Immature natural killer cell (primary cell): ENCODE measurements around the gene CDH4. TPM values are rescaled to one million over a fixed set of nuclear protein-coding genes. Genes with fewer than 3 reads are reported as not detected.
"Not testable (repeated sequence)": the region's sequence is repeated elsewhere in the genome, so short reads cannot be mapped to it uniquely, and the experiment has no call there.

ENCODE experiments used
- DNase-seq, 3 donors: peaks; one replicate each; pipeline ENCODE4 v3.0.0; 2022; ENCODE audit warnings: mixed read lengths in 1 of 3
- H3K27ac Mint-ChIP-seq, 6 donors: one replicate each; pipeline ENCODE4 v1.8.0; 2020; ENCODE audit warnings: mixed read lengths in 6 of 6, mild to moderate bottlenecking in 5 of 6, inconsistent platforms in 4 of 6, moderate library complexity in 3 of 6
- H3K27me3 Mint-ChIP-seq, 3 donors: one replicate each; pipeline ENCODE4 v1.8.0; 2020 to 2021; ENCODE audit warnings: low read depth in 3 of 3, mild to moderate bottlenecking in 3 of 3, mixed read lengths in 3 of 3, moderate library complexity in 3 of 3, inconsistent platforms in 1 of 3
- H3K36me3 Mint-ChIP-seq, 3 donors: one replicate each; pipeline ENCODE4 v1.8.0; 2020; ENCODE audit warnings: mixed read lengths in 3 of 3, inconsistent platforms in 2 of 3, mild to moderate bottlenecking in 2 of 3
- H3K4me1 Mint-ChIP-seq, 2 donors: one replicate each; pipeline ENCODE4 v1.8.0; 2020; ENCODE audit warnings: inconsistent platforms in 2 of 2, mild to moderate bottlenecking in 2 of 2, mixed read lengths in 2 of 2, moderate library complexity in 1 of 2
- H3K4me3 Mint-ChIP-seq, 5 donors: one replicate each; pipeline ENCODE4 v1.8.0; 2020; ENCODE audit warnings: mild to moderate bottlenecking in 5 of 5, mixed read lengths in 5 of 5, inconsistent platforms in 3 of 5, moderate library complexity in 3 of 5
- H3K9me3 Mint-ChIP-seq, 6 donors: one replicate each; pipeline ENCODE4 v1.8.0; 2020; ENCODE audit warnings: mild to moderate bottlenecking in 6 of 6, mixed read lengths in 6 of 6, inconsistent platforms in 4 of 6, moderate library complexity in 3 of 6
- polyA plus RNA-seq, 3 donors: library from polyadenylated mRNA; unstranded; fragments of 300-500 nt; fragmentation: Illumina TruSeq; gene quantifications; one replicate each; pipeline ENCODE4 v1.2.3, GENCODE V29; 2021

CDH4 gene
- polyA plus RNA-seq, 3 donors from 2014 or later, result not detected

DNA sequence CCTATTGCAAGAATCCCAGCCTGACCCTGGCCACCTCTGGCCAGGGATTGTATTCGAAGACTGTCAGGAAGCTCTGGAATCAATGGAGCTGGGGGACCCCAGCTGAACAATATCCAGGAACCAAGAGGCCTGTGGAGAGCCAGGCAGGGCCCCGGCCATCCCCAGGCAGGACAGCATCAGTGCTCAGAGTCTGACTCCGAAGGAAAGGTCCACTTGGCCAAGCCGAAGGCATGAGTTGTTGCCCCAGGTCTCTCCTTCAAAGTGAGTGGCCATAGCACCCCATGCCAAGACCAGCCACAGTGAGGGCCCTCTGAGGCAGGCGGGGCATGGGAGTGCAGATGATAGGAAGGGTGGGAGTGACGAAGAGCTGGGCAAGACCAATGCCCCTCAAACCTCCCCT is 193.1 kb downstream of the CDH4 start:
- Mint-ChIP-seq H3K27me3 (no peaks in the 10 kb centered on the region), H3K9me3 (no peaks in the 10 kb centered on the region), H3K4me1 (no peaks in the 10 kb centered on the region), H3K27ac (no peak overlapping the region), H3K36me3 (no peaks in the 10 kb centered on the region), H3K4me3 (no peak overlapping the region)
- DNase-seq, result no peak

DNA sequence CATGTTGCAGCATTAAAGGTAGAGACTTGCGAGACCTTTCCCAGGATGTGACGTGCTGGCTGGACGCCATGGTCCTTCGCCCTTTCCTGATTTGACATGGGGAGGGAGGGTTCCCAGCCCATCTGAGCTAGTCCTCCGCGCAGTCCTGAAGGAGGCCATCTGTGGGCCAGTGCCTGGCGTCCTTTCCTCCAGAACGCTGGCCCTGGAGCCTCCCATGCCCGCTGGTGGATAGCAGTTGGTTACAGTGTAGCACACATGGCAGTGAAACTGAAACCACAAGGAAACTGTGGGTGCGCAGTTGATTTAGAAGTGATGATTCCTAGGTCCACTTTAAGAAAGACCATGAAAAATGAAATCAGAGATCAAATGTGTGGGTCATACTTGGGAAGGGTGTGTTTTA is 193.7 kb downstream of the CDH4 start:
- Mint-ChIP-seq H3K36me3 (no peaks in the 10 kb centered on the region), H3K27ac (no peak overlapping the region), H3K4me1 (no peaks in the 10 kb centered on the region), H3K27me3 (no peaks in the 10 kb centered on the region), H3K9me3 (no peaks in the 10 kb centered on the region), H3K4me3 (no peak overlapping the region)
- DNase-seq, result no peak

GRCh38 chr20:61447952-61448351 is 195.9 kb downstream of the CDH4 start:
- Mint-ChIP-seq H3K4me3 (no peak overlapping the region), H3K36me3 (no peaks in the 10 kb centered on the region), H3K9me3 (no peaks in the 10 kb centered on the region), H3K4me1 (no peaks in the 10 kb centered on the region), H3K27me3 (no peaks in the 10 kb centered on the region), H3K27ac (no peak overlapping the region)
- DNase-seq, result no peak

GRCh38 chr20:61448386-61448785 is 196.3 kb downstream of the CDH4 start:
- H3K27me3 Mint-ChIP-seq, result no peaks in the 10 kb centered on the region
- DNase-seq, result no peak
- no peak overlapping the region for H3K27ac Mint-ChIP-seq
- no peaks in the 10 kb centered on the region for H3K36me3 Mint-ChIP-seq
- H3K4me1 Mint-ChIP-seq, result no peaks in the 10 kb centered on the region
- H3K9me3 Mint-ChIP-seq, result no peaks in the 10 kb centered on the region
- no peak overlapping the region for H3K4me3 Mint-ChIP-seq

DNA sequence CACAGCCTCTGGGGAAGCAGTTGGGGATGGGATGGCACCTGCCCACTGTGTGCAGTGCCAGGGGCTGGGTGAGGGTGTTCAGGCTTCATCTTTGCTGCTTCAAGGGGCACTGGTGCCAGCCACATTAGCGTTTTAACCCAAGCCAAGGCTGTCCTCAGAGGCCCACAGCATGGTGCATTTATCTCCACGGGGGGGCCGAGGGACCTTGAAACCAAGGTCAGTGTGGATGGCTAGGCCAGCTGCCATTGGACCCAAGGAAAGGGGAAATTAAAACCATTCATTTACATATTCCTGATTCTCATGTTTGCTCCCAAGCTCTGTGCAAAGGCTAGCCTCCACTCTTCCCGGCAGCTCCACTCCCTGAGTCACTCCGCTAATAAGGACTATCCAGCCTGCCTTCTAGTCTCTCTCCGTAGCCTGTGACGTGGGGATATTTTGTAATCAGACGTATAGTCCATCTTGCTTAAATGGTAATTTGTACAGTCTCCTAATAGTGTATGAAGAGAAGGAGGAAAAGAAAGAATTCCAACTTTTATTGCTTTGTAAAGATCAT is 197.1 kb downstream of the CDH4 start:
- H3K27me3 Mint-ChIP-seq, result no peaks in the 10 kb centered on the region
- H3K36me3 Mint-ChIP-seq, result no peaks in the 10 kb centered on the region

GRCh38 chr20:61449916-61450315 is 197.9 kb downstream of the CDH4 start:
- Mint-ChIP-seq H3K27me3 (no peaks in the 10 kb centered on the region), H3K4me3 (no peak overlapping the region), H3K9me3 (no peaks in the 10 kb centered on the region), H3K4me1 (no peaks in the 10 kb centered on the region), H3K27ac (no peak overlapping the region), H3K36me3 (no peaks in the 10 kb centered on the region)
- DNase-seq, result no peak

More for the DNA sequence above, 197.1 kb downstream of the CDH4 start:
- no peak overlapping the region for H3K4me3 Mint-ChIP-seq
- H3K4me1 Mint-ChIP-seq, result no peaks in the 10 kb centered on the region
- H3K27ac Mint-ChIP-seq, result no peak overlapping the region
- no peaks in the 10 kb centered on the region for H3K9me3 Mint-ChIP-seq
- no peak for DNase-seq

- no peak for DNase-seq
- Mint-ChIP-seq H3K9me3 (no peaks in the 10 kb centered on the region), H3K4me1 (no peaks in the 10 kb centered on the region)
Observed at GRCh38 chr20:61450549-61450948, 198.5 kb downstream of the CDH4 start.

GRCh38 chr20:61451009-61451408 is 198.9 kb downstream of the CDH4 start:
- no peaks in the 10 kb centered on the region for H3K9me3 Mint-ChIP-seq
- H3K36me3 Mint-ChIP-seq, result no peaks in the 10 kb centered on the region
- no peak overlapping the region for H3K4me3 Mint-ChIP-seq
- no peaks in the 10 kb centered on the region for H3K27me3 Mint-ChIP-seq
- no peak overlapping the region for H3K27ac Mint-ChIP-seq
- DNase-seq, result no peak
- H3K4me1 Mint-ChIP-seq, result no peaks in the 10 kb centered on the region

More at GRCh38 chr20:61450549-61450948, 198.5 kb downstream of the CDH4 start:
- H3K4me3 Mint-ChIP-seq, result no peak overlapping the region
- H3K27me3 Mint-ChIP-seq, result no peaks in the 10 kb centered on the region
- no peak overlapping the region for H3K27ac Mint-ChIP-seq
- H3K36me3 Mint-ChIP-seq, result no peaks in the 10 kb centered on the region

- H3K27me3 Mint-ChIP-seq, result peaks cover 0 to 3% (median 0%) of the 10 kb centered on the region in 3 donors
- no peak overlapping the region for H3K27ac Mint-ChIP-seq
- H3K4me3 Mint-ChIP-seq, result no peak overlapping the region
- H3K9me3 Mint-ChIP-seq, result peaks cover 0 to 3% (median 0%) of the 10 kb centered on the region in 6 donors
- no peak for DNase-seq
- no peaks in the 10 kb centered on the region for H3K36me3 Mint-ChIP-seq
- H3K4me1 Mint-ChIP-seq, result no peaks in the 10 kb centered on the region
Observed at GRCh38 chr20:61451953-61452352, 199.9 kb downstream of the CDH4 start.

DNA sequence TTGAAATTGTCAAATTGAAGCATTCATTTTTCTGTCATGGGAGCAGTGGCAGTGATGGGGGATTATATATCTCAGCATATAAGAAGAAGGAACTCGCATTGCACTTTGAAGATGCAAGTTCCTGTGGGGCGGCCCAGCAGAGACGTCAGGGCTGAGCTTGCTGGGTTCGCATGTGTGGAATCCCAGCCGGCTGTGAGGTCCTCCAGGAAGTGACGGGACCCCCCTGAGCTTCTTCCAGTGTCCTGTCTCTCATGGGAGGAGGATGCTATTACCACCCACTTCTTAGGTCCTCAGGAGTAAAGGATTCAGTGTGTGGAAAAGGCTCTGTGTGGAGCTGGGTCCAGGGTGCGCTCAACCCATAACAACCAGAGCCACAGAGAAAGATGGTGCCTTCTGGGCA is 201.2 kb downstream of the CDH4 start:
- Mint-ChIP-seq H3K36me3 (no peaks in the 10 kb centered on the region), H3K9me3 (peaks cover 0 to 3% (median 0%) of the 10 kb centered on the region in 6 donors), H3K4me1 (no peaks in the 10 kb centered on the region), H3K27ac (no peak overlapping the region), H3K27me3 (peaks cover 0 to 3% (median 0%) of the 10 kb centered on the region in 3 donors), H3K4me3 (no peak overlapping the region)
- DNase-seq, result no peak

- not testable (repeated sequence) for H3K36me3 Mint-ChIP-seq, H3K9me3 Mint-ChIP-seq, H3K27me3 Mint-ChIP-seq, H3K4me1 Mint-ChIP-seq, H3K27ac Mint-ChIP-seq, H3K4me3 Mint-ChIP-seq, DNase-seq
Observed at GRCh38 chr20:61453623-61454022, 201.6 kb downstream of the CDH4 start.

GRCh38 chr20:61454053-61454452 is 202.0 kb downstream of the CDH4 start:
- no peak for DNase-seq
- no peak overlapping the region for H3K4me3 Mint-ChIP-seq
- H3K27ac Mint-ChIP-seq, result no peak overlapping the region

DNA sequence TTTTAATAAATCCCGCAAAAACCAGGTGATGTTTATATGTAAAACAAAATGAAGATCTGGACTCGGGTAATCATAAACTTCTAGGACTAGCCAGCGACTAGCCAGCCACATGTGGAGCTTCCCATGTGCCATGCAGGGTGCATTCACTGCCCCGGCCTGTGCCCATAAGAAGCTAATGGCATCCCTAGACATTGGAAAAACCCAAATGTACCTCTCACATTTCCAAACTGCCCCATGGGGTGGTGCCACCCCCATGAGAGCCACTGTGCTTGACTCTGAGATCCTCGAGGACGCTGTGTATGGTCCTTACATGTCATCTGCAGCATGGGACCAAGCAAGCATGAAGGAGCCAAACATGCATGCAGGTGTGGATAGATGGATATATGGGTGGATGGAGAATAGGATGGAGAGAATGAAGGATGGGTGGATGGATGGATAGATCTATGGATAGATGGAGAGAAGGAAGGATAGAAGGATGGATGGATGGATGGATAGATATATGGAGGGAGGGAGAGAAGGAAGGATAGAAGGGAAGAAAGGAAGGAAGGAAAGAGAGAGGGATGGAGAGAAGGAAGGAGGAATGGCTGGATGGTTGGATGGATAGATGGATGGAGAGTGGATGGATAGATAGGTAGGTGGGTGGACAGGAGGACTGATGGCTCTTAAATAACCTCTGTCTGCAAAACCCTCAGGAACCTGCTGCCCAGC is 203.6 kb downstream of the CDH4 start:
- Mint-ChIP-seq H3K4me1 (no peaks in the 10 kb centered on the region), H3K27ac (no peak overlapping the region), H3K36me3 (no peaks in the 10 kb centered on the region), H3K27me3 (peaks cover 0 to 3% (median 0%) of the 10 kb centered on the region in 3 donors), H3K4me3 (no peak overlapping the region), H3K9me3 (peaks cover 0 to 3% (median 0%) of the 10 kb centered on the region in 6 donors)
- DNase-seq, result no peak

More at GRCh38 chr20:61454053-61454452, 202.0 kb downstream of the CDH4 start:
- Mint-ChIP-seq H3K36me3 (no peaks in the 10 kb centered on the region), H3K4me1 (no peaks in the 10 kb centered on the region), H3K27me3 (peaks cover 0 to 3% (median 0%) of the 10 kb centered on the region in 3 donors), H3K9me3 (peaks cover 0 to 3% (median 0%) of the 10 kb centered on the region in 6 donors)

- DNase-seq, result no peak
- H3K27me3 Mint-ChIP-seq, result peaks cover 0 to 10% (median 3%) of the 10 kb centered on the region in 3 donors
- H3K36me3 Mint-ChIP-seq, result no peaks in the 10 kb centered on the region
- no peak overlapping the region for H3K4me3 Mint-ChIP-seq
- no peak overlapping the region for H3K27ac Mint-ChIP-seq
- H3K9me3 Mint-ChIP-seq, result peaks cover 0 to 3% (median 0%) of the 10 kb centered on the region in 6 donors
- H3K4me1 Mint-ChIP-seq, result no peaks in the 10 kb centered on the region
Observed at GRCh38 chr20:61457725-61458124, 205.7 kb downstream of the CDH4 start.
